ENCODE data around the gene PLXND1.
"Not testable (repeated sequence)": the region's sequence is repeated elsewhere in the genome, so short reads cannot be mapped to it uniquely, and the experiment has no call there.

PLXND1 gene

DNA sequence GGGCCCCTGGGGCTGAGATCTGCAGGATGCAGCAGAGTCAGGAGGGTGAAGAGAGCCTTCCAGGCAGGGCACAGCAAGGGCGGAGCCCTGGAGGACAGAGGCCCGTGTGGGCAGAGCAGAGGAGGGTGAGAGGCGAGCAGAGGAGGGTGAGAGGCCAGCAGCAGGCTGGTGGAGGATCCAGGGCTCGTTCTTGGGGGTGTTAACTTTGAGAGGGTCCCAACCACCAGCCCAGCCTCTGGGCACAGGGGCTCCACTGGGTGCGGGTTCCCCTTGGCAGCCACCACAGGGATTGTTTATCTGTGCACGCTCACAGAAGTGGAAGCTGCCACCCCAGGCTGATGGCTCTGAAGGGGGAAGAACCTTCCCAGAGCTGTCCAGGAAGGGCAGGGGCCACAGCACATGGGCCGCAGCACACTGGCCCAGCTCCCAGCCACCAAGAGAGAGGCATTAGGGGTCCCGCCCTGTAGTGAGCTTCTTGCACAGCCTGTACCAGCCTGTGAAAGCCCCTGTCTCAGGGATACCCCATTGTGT, 9.3 kb upstream of the PLXND1 start:
- DNase-seq (ENCODE audit: insufficient read length, low spot score) (no peak), FAIRE-seq (no peak)

DNA sequence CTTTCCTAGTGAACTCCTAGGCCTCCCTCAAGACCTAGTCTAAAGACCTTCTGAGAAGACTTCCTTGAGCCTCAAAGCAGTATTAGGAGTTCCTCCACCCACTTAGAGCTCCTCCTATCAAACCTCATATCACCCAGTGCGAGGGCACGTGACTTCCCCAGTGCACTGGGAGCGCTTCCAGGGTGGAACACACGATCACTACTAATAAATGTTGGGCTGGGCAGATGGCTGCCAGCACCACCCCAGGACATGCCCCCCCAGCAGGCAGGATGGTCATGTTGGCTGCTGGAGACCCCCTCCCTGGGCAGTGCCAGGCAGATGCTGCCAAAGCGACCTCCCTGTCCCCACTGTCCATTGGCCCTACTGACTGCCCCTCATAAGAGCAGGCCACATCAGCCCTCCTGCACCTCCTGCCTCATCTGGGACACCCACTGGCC, 8.5 kb upstream of the PLXND1 start:
- FAIRE-seq (no peak), DNase-seq (ENCODE audit: insufficient read length, low spot score) (no peak)

DNA sequence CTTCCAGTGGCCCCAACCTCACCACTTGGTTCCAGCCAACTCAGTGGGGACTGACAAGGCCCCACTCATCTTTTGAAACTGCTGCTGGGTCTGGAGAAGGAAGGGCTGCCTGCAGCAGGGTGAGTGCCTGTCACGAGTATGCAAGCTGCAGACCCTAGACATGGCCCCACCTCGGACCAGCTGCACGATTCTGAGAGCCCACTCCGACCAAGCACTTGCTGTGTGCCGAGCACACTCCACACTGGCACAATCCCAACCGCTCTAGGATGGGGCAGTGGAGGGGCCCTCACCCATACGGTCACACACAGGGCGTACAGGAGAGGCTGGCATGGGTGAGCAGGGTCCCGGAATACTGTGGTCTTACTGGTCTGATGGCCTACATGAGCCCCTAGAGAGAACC, 8.0 kb upstream of the PLXND1 start:
- FAIRE-seq, result no peak
- no peak for DNase-seq (ENCODE audit: insufficient read length, low spot score)

DNA sequence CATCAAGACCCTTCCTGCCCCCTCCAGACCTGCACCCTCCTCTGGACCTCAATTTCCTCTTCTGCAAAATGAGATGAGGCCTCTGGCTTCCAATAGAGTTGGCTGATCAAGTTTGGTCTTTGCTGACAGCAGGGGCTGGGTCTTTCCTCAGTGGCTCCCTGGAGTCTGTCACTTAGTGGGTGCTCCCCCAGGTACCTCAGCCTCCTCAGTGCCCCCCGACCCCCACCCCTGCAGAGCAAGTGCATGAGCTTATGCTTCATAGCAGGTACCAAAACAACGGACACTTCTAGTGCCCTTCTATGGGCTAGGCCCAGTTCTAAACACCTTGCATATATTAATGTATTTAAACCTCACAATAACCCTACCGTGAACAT, 6.9 kb upstream of the PLXND1 start:
- no peak for DNase-seq (ENCODE audit: insufficient read length, low spot score)
- FAIRE-seq, result no peak

DNA sequence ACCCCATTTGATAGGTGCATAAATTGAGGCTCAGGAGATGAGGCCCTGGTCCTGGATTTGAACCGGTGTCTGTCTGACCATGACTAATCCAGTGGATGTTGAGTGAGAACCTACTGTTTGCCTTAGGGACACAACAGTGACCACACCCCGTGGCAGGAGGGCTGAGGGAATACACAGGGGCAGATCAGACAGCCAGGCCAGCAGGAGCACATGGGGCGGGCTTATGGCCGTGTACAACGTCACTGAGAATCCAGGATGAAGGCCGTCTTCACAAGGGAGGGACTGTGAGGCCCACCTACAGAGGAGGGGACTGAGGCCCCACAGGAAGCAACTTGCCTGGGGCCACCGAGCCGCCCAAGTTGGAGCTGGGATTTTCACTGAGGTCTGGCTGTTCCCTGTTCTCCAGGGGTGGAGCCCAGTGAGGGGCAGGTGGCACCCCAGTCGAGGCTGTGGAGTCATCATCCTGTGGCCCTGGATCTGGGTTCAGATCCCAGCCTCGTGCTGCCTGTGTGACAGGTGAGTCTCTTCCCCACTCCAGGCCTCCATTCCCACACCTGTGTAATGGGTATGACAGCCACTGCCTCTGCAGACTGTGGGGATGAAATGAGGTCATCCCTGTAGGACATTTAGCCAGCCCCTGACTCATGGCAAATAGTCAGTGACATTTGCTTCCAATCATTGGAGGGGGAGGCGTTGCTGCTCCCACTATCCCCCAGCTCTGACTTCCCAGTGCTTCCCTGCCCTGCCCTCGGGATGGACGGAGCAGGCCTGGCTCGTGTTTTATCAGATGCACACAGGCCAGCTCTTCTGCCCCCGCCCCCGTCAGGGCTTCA, 6.3 kb upstream of the PLXND1 start:
- FAIRE-seq (no peak), DNase-seq (ENCODE audit: insufficient read length, low spot score) (no peak)

DNA sequence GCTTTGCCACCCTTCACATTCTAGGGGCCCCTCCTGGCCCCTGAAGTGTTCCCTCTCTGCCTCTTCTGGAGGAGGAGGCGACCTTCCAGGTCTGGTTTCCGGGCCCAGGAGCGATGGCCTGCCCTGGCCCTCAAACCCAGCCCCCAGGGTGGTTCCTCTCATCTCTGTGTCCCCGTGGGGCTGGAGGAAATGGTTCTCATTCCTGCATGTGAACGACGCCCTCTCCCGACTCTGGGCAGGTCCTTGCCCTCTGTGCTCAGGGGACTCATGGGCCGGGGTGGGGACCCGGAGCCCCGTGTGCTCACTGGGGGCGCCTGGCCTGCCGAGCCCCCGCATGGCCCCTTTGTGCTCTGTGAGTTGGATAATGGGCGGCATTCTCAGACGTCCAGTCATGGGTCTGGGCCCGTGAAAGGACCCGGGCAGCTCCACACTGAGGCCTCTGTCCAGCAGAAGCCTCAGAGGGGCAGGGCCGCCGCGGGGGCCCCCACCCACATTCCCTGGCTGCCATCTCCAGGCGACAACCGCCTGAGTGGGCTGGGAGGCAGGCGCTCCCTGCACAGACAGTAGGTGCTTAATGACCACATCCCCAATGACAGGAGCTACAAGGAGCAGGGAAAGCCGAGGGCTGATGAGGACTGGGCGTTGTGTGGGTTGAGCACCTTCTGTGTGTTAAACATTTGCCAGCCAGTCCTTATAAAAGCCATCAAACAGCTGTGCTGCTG, 5.5 kb upstream of the PLXND1 start:
- FAIRE-seq (no peak), DNase-seq (ENCODE audit: insufficient read length, low spot score) (no peak)

DNA sequence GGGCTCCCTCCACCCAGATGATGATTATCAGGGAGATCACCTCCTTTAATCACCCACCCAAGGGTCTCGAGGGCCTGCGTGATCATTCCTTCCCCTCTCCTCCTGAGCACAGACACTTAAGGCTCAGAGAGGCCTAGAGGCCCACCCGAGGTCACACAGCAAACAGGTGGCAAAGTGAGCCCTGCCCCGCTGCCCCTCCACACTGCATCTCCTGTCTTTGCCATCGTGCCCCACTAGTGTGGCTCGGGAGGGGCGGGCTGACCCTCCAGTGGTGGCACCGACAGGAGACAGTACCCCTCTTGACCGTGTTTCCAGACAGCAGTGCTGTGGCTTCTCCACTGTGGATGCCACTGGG, 4.9 kb upstream of the PLXND1 start:
- no peak for DNase-seq (ENCODE audit: insufficient read length, low spot score)
- FAIRE-seq, result no peak

DNA sequence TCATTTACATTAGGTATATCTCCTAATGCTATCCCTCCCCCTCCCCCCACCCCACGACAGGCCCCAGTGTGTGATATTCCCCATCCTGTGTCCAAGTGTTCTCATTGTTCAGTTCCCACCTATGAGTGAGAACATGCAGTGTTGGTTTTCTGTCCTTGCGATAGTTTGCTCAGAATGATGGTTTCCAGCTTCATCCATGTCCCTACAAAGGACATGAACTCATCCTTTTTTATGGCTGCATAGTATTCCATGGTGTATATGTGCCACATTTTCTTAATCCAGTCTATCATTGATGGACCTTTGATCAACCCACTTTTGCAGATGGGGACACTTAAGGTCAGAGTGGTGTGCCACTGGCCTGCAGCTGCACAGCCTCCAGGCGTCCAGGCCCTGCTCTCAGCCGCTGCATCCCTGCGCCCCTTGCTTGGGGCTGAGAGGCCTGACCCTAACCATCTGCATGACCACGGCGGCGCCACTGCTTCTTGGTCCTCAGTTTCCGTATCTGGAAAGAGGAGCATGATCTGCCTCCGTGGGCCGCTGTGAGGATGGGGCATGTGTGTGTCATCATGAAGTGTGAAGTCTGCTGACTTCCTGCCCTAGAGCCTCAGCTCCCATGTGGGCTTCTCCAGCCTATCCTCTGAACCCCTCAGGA, 4.4 kb upstream of the PLXND1 start:
- not testable (repeated sequence) for DNase-seq (ENCODE audit: insufficient read length, low spot score); FAIRE-seq

DNA sequence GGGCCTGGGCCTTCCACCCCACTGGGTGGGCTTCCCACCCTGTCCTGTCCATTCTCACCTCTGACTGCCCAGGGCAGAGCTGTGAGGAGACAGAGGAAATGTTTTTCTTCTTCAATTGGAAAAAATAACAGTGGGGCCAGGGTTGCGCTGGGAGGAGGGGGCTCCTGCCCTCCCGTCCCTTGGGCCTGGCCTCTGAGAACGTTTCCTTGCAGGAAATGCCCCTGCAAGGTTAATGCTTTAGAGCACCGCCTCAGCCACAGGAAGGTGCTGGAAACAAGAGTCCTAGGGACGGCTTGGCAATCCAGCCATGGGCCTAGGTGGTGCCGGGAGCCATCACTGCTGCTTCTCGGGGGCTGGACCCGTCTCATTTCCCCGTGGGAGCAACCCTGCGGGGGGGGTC, 3.8 kb upstream of the PLXND1 start:
- DNase-seq (ENCODE audit: insufficient read length, low spot score) (no peak), FAIRE-seq (no peak)

DNA sequence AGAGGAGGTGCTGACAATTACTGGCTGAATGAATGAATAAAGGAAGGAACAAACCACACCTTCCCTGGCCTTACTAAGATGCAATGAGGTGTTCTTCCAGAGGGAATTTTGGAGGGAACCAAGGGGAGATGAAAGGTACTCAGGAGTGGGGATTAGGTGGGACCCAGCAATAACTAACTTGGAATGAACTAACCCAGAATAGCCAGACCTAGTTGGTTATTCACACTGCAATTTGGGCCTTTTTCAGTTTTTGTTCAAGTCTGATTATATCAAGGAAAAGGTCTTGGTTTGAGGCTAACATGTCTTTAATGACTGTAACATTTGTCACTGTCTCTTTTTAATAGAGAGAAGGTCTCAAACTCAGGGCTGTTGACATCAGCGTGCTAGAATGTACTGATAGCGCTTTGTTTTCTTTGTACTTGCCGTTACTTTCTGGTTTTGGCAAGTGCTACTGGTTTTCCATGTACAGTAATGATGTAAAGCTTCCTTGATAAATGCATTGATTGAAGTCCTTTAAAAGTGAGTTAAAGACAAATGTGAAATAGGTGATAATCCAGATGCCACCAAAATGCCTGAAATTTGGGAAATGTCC, 3.2 kb upstream of the PLXND1 start:
- no peak for FAIRE-seq
- DNase-seq (ENCODE audit: insufficient read length, low spot score), result no peak

DNA sequence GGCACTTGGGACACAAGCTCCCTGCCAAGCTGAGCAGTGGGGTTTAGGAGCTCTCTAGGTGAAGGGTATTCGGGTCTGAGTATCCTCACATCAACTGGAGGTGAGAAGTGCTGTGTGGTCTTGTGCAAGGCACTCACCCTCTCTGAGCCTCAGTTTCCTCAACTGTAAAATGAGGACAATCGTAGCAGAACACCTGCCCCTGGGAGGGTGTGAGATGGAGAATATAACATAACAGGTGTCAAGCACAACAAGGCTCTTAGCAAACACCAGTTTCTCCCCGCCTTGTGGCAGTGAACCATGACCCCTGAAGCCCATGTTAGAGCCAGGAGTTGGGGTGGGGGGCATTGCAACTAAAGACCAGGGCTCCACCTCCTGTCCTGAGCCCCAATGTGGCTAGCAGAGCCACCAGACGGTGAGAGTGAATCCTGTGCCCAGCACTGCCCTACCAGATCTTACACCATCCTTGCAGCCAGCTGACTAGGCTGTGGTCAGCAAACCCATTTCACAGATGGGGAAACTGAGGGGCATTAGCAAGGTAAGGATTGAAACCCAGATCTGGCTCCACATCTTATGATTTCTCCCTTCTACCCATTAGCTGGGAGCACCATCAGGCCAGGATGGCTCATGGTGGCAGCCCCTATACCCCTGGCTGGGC, 2.6 kb upstream of the PLXND1 start:
- FAIRE-seq (no peak), DNase-seq (ENCODE audit: insufficient read length, low spot score) (no peak)

DNA sequence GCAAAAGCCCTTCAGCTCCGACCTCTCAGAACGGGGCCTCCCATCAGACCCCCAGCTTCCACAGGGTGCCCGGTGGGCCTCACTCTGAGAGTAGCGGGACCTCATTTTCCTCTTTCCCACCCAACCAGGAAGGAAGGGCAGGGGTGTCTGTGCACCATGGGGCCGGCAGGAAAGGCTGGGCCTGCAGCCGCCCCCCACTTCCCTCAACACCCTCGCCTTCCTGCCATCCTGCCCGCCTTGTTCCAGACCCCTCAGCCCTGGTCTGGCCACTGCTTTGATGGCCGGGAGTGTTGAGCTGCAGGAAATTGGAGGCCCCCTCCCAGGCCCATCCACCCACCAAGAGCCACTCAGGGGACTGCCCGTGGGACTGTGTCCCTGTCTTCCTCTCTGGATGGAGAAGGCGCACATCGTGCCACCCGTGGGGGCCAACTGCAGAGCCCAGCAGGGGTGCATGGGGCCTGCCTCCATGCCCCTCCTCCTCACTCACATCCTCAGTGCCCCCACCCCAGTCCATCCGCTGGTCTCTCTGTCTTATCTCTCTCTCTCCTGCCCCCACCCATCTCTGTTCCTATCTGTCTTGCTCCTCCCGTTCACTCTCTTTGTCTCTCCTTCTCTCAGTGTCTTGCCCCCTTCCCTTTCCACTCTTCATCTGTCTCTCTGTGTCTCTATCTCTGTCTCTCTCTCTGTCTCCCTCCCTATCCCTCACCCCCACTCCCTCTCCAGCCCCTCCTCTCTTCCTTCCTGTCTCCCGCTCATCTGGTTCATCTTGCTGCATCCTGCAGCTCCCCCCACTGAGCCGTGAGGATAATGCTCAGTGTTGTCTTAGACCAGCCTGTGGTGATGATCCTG, 1.8 kb upstream of the PLXND1 start:
- FAIRE-seq, result no peak
- DNase-seq (ENCODE audit: insufficient read length, low spot score), result no peak

DNA sequence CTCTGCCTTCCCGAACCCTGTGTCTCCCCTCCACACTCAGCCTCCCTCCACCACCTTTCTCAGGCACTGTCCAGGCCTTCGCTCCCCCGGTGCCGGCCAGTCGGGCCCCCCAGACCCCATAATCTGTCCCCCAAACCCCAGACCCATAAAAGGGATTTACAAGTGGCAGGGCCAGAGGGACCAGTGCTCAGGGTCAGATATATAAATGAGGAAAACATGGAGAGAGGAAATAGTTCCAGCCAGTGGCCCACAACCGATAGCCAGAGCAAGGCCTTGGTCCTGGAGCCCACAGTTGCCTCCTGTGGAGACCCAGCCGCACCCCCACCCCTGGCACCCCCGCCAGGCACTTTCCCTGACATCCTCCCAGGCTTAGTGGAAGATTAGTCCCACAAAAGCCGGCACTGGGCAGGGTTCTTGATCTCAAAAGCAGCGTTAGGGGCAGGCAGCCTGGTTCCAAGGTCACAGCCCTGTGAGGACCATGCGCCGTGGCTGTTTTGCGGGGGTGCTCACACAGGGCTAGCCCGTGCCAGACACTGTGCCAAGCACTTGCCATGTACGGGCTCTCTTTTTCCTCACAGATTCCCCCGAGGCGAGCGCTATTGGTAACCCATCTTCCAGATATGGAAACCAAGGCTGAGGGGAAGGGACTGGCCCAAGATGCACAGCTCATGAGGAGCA, 1.1 kb upstream of the PLXND1 start:
- DNase-seq (ENCODE audit: insufficient read length, low spot score) (no peak), FAIRE-seq (no peak)

DNA sequence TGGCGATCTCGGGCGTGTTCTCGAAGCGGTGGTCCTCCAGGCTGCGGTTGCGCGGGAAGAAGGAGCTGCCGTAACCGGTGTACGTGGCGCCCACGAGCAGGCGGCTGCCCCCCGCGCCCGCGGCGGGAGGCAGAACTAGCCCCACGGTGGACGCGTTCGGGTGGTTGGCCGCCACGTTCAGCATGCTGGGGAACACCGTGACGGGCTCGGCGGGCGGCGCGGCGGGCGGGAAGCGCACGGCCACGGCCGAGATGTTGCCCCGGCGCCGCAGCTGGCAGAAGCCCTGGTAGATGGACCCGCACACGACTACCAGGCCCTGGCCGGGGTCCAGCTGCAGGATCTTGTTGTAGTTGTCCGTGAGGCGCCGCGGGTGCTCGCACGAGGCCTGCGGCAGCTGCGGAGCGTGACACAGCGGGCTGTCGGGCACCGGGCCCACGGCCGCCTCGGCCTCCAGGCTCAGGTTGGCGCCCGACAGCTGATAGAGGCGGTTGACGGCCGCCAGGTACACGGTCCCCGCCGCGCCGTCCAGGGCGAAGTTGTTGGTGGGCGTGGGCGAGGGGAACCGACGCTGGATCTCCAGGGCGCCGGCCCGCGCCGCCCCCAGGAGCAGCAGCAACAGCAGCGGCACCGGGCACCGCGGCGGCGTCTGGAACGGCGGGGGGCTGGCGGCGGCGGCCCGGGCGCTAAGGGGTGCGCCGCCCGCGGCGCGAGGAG, 397 bp downstream of the PLXND1 start:
- FAIRE-seq (no peak), DNase-seq (ENCODE audit: insufficient read length, low spot score) (no peak)

DNA sequence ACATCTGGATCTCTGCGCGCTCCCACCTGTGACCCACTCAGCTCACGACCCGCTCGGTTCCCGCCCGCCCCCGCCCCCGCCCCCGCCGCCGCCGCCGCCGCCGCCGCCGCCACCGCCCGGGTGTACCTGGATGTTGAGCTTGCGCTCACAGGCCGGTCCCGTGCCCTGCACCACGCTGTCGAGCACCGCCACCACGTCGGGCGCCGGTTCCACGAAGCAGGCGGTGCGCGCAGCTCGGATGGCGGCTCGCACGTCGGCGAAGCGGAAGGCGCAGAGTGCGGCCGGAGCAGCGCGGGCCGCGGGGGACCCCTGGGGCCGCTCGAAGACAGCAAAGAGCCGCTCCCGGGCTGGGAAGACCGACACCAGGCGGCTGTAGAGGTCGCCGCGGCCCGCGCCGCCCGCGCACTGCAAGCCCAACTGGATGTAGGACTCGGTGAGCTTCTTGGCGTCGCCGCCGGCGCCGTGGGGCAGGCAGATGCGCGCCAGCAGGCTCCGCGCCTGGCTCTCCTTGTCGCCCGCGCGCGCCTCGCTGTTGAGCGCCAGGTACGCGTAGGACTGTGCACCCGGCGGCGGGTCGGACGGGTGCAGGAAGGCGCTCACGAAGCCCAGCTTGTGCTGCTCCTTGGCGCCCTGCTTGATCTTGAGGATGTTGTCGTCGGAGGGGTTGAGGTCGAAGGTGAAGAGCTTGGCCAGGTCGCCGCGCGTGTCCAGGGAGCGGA, 1.1 kb downstream of the PLXND1 start:
- DNase-seq (ENCODE audit: insufficient read length, low spot score), result no peak
- no peak for FAIRE-seq

DNA sequence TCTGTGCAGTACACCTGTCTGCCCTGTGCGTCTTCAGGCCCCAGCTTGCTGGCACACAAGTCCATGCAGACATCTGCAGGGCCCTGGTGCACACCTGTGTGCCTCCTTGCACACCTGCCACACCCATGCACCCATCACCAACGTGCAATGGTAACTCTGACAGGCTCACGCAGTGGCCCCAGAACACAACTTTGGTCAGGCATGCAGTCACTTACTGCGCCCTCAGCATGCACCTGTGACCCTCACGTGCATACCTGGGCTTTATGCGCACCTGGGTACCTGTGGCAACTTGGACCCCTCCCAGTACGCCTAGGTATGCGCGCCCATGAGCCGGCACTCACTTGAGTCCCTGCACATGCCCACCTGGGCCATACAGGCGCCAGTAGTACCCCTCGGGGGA, 1.7 kb downstream of the PLXND1 start:
- DNase-seq (ENCODE audit: insufficient read length, low spot score), result no peak
- FAIRE-seq, result no peak

DNA sequence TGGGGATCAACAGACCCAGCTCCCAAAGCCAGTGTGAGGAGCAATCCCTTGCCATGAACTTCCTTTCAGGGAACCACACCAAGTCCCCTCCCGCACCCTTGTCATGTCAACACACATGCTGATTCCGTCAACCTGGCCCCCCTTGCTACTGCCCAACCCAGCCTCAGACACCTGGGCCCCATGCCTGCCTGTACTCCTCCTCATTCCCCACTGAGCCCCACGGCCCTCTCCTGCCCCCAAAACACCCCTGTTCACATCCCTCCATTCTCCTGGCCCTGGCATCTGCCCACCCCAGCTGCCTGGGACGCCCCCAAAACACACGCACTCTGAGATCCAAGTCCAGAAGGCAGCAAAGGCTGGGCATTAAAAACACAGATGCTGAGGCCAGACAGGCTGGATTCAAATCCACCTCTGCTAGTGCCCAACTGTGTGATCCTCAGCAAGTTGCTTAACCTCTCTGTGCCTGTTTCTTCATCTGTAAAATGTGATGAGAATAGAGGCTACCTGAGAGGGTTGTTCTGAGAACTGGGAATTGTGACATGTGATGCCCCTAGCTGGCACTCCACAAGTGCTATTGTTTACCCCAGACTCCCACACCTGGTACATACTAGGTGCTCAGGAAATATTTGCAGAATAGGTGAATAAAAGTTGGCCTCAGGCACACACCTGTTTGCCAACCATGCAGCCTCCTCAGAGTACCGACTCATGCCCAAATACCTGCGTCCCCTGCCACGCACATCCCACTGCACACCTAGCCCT, 2.3 kb downstream of the PLXND1 start:
- DNase-seq (ENCODE audit: insufficient read length, low spot score) (no peak), FAIRE-seq (no peak)
